PC-3 (cell line): ENCODE data around the gene TCERG1L.

ENCODE experiments used
- CTCF ChIP-seq: fragments of 300-600 bp; sonication (generic); conservative IDR thresholded peaks from 2 replicates; pipeline ENCODE4 v1.5.1; 2017; ENCODE audit warnings: antibody characterized with exemption, low read depth, mild to moderate bottlenecking, low read length
- EZH2 ChIP-seq: fragments of 300-600 bp; sonication (generic); IDR thresholded peaks from one replicate; pipeline ENCODE4 v1.6.1; 2017; ENCODE audit warnings: antibody characterized with exemption, mild to moderate bottlenecking, low read length; ENCODE audit not compliant: unreplicated experiment
- EZH2phosphoT487 ChIP-seq: fragments of 300-600 bp; sonication (generic); IDR thresholded peaks from 2 replicates; pipeline ENCODE4 v1.6.1; 2018; ENCODE audit warnings: mild to moderate bottlenecking, antibody characterized with exemption, low read length, borderline replicate concordance

- TF ChIP-seq EZH2phosphoT487 (no peak), CTCF (no peak), EZH2 (no peak)
Observed at GRCh38 chr10:131223422-131223821, 88.1 kb downstream of the TCERG1L start.
